ENCODE measurements around the gene CEP57L1.

Gene CEP57L1

DNA sequence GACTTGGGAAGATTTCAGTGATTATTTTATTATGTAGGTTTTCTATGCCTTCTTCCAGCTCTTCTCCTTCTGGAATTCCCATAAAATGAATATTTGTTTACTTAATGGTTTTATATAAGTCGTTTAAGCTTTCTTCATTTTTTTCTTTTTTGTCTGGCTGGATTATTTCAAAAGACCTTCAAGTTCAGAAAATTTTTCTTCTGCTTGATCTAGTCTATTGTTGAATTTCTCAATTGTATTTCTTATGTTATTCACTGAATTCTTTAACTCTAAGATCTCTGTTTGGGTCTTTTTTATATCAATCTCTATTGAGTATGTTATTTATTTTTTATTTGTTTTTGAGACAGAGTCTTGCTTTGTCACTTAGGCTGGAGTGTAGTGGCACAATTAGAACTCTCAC, 117.4 kb downstream of the CEP57L1 start:
- in situ Hi-C loops (cut with MboI; ENCODE audit: low sequenced_read_pairs) = no loop called here

Data from HL-60/S4 (cell line).